Measurements from ENCODE around the gene GNB1. TPM values are rescaled to one million over a fixed set of nuclear protein-coding genes. Genes with fewer than 3 reads are reported as not detected.

Gene GNB1
- total and polyA plus RNA-seq, 10 of the 15 experiments (the other 5 are each of a cell fraction or from before 2014, with no cell fraction given), result 23.0 to 392 (median 93.9) TPM

GRCh38 chr1:1773874-1774273 lies 117.0 kb downstream of the GNB1 start:
- POLR2A ChIA-PET, result no interaction called here
- WGBS (ENCODE audit: insufficient coverage, insufficient replicate concordance, low lambda C conversion rate, missing lambda C conversion rate), result 100% methylated on average over 4 of the region's 4 CpGs
- in situ Hi-C loops (cut with MboI) (no loop called here), intact Hi-C loops (cut with micrococcal nuclease; ENCODE audit: unreplicated experiment) (no loop called here)
- no peak overlapping the region for H3K4me3 ChIP-seq
- no TSS peak for BruUV-seq (replicated peaks)
- H3K79me2 ChIP-seq (ENCODE audit: control insufficient read depth, insufficient read depth, low read length), result peaks cover 67% of the 10 kb centered on the region
- no peak overlapping the region for H3K4me2 ChIP-seq (ENCODE audit: control insufficient read depth, insufficient read depth)
- RAD21 ChIA-PET (ENCODE audit: unreplicated experiment), result no interaction called here
- TF ChIP-seq ZBTB33 (IDR thresholded peaks at IDR 0.05), result no peak
- TF ChIP-seq MEF2A (IDR thresholded peaks at IDR 0.05; ENCODE audit: insufficient read depth, low read depth, low read length), result no peak
- no peak for TF ChIP-seq ZNF207 (IDR thresholded peaks at IDR 0.05; ENCODE audit: borderline replicate concordance)
- no peak for TF ChIP-seq CBX5 (IDR thresholded peaks at IDR 0.05; ENCODE audit: low read depth)
- no peak for TF ChIP-seq MLLT1 (IDR thresholded peaks at IDR 0.05)
- no peak for TF ChIP-seq IRF5 (IDR thresholded peaks at IDR 0.05; ENCODE audit: borderline replicate concordance)
- TF ChIP-seq, protein P1, sequence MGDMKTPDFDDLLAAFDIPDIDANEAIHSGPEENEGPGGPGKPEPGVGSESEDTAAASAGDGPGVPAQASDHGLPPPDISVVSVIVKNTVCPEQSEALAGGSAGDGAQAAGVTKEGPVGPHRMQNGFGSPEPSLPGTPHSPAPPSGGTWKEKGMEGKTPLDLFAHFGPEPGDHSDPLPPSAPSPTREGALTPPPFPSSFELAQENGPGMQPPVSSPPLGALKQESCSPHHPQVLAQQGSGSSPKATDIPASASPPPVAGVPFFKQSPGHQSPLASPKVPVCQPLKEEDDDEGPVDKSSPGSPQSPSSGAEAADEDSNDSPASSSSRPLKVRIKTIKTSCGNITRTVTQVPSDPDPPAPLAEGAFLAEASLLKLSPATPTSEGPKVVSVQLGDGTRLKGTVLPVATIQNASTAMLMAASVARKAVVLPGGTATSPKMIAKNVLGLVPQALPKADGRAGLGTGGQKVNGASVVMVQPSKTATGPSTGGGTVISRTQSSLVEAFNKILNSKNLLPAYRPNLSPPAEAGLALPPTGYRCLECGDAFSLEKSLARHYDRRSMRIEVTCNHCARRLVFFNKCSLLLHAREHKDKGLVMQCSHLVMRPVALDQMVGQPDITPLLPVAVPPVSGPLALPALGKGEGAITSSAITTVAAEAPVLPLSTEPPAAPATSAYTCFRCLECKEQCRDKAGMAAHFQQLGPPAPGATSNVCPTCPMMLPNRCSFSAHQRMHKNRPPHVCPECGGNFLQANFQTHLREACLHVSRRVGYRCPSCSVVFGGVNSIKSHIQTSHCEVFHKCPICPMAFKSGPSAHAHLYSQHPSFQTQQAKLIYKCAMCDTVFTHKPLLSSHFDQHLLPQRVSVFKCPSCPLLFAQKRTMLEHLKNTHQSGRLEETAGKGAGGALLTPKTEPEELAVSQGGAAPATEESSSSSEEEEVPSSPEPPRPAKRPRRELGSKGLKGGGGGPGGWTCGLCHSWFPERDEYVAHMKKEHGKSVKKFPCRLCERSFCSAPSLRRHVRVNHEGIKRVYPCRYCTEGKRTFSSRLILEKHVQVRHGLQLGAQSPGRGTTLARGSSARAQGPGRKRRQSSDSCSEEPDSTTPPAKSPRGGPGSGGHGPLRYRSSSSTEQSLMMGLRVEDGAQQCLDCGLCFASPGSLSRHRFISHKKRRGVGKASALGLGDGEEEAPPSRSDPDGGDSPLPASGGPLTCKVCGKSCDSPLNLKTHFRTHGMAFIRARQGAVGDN (IDR thresholded peaks at IDR 0.05), result no peak
- TF ChIP-seq ASH2L (IDR thresholded peaks at IDR 0.05; ENCODE audit: borderline replicate concordance, low read depth), result no peak
- no peak for TF ChIP-seq EZH2 (IDR thresholded peaks at IDR 0.05; ENCODE audit: borderline replicate concordance, control insufficient read depth, low read depth, low read length)
- SMC1A ChIA-PET (ENCODE audit: uncharacterized antibody, unreplicated experiment), result interaction anchor here (1.1 to 1.7 kb wide), 3 partner anchors 36 to 136 kb away, joined by 3 to 4 read pairs (median 4); no protein-coding TSS in a partner anchor
- no peak overlapping the region for H2AFZ ChIP-seq (ENCODE audit: control insufficient read depth, low read depth, low read length)
- H3K27me3 ChIP-seq (replicated peaks in 1 of 2; ENCODE audit: control insufficient read depth in 2 of 2, insufficient read depth in 2 of 2, low read length in 1 of 2), result no peaks in the 10 kb centered on the region
- no peak overlapping the region for H3K9ac ChIP-seq (ENCODE audit: control insufficient read depth, insufficient read depth, low read length)
- H3K36me3 ChIP-seq (ENCODE audit: control insufficient read depth in 2 of 2, insufficient read depth in 2 of 2, low read length in 1 of 2), result peaks cover 0 to 5% of the 10 kb centered on the region in 2 experiments; a peak in 1 of 4 replicates
- no peaks in the 10 kb centered on the region for H4K20me1 ChIP-seq (ENCODE audit: control insufficient read depth, insufficient read depth)
- no peak overlapping the region for H3K27ac ChIP-seq (ENCODE audit: control insufficient read depth, insufficient read depth)
- ATAC-seq (no peak), DNase-seq (ENCODE audit: low read depth, low spot score) (no peak), FAIRE-seq (no peak)
- CTCF ChIA-PET, result interaction anchor here (0.8 to 1.8 kb wide), 2 partner anchors 132 to 135 kb away, joined by 3 to 9 read pairs; no protein-coding TSS in a partner anchor
- peaks cover 10% of the 10 kb centered on the region for H3K4me1 ChIP-seq (ENCODE audit: control insufficient read depth, insufficient read depth, low read length)
- peaks cover 7% of the 10 kb centered on the region; the same call in 2 of the 3 replicates for H3K9me3 ChIP-seq (replicated peaks; ENCODE audit: control insufficient read depth, insufficient read depth, low read length)

Data from GM12878 (cell line).